K562 (cell line): Measurements from ENCODE around the gene ACVR1C.

ENCODE experiments used
- ZBTB7A ChIP-seq: IDR thresholded peaks from 2 replicates; pipeline ENCODE4 v1.6.1; 2011; ENCODE audit warnings: low read depth, mild to moderate bottlenecking, low read length, moderate library complexity, borderline replicate concordance; ENCODE audit not compliant: control insufficient read depth
- TF ChIP-seq, protein P1 (sequence below), 3 experiments: IDR thresholded peaks in 2 of 3; conservative IDR thresholded peaks in 1 of 3; 2 replicates each; pipeline ENCODE4 v1.5.1; 2011 to 2012; ENCODE audit warnings: low read length in 3 of 3, mild to moderate bottlenecking in 3 of 3, control low read depth in 2 of 3, improper control_type of control experiment in 1 of 3, inconsistent platforms in 1 of 3, low read depth in 1 of 3, mixed read lengths in 1 of 3, moderate library complexity in 1 of 3; ENCODE audit not compliant: insufficient read depth in 2 of 3

DNA sequence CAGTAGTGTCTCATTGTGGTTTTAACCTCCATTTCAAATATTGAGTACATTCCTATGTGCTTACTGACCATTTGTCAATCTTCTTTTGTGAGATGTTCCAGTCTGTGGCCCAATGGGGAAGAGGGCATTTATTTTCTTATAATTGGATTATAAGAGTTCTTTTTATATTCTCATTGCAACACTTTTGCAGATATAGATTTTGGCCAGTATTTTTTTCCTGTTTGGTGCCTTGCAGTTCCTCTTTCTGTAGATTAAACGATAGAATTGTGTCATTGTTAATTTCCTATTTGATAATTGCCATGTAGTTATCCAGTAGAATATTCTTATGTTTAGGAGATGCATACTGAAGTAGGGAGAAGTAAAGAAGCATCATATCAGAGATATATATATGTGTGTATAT, 128.3 kb downstream of the ACVR1C start:
- TF ChIP-seq, protein P1, sequence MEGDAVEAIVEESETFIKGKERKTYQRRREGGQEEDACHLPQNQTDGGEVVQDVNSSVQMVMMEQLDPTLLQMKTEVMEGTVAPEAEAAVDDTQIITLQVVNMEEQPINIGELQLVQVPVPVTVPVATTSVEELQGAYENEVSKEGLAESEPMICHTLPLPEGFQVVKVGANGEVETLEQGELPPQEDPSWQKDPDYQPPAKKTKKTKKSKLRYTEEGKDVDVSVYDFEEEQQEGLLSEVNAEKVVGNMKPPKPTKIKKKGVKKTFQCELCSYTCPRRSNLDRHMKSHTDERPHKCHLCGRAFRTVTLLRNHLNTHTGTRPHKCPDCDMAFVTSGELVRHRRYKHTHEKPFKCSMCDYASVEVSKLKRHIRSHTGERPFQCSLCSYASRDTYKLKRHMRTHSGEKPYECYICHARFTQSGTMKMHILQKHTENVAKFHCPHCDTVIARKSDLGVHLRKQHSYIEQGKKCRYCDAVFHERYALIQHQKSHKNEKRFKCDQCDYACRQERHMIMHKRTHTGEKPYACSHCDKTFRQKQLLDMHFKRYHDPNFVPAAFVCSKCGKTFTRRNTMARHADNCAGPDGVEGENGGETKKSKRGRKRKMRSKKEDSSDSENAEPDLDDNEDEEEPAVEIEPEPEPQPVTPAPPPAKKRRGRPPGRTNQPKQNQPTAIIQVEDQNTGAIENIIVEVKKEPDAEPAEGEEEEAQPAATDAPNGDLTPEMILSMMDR (IDR thresholded peaks at IDR 0.05 in 2 of 3, conservative IDR thresholded peaks at IDR 0.05 in 1 of 3; ENCODE audit: insufficient read depth in 2 of 3, low read depth in 1 of 3, low read length in 3 of 3) = no peak
- TF ChIP-seq ZBTB7A = no peak
